Measurements from ENCODE around the gene PIK3CB. TPM values are rescaled to one million over a fixed set of nuclear protein-coding genes. Genes with fewer than 3 reads are reported as not detected.

Gene PIK3CB
- total RNA-seq, 4 donors from 2014 or later: 20.3 to 46.4 (median 37.3) TPM

GRCh38 chr3:138694287-138695007 lies 140.3 kb downstream of the PIK3CB start:
- H3K9me3 ChIP-seq: no peaks in the 10 kb centered on the region
- peaks cover 0 to 36% of the 10 kb centered on the region in 2 donors for H3K36me3 ChIP-seq
- H3K27me3 ChIP-seq: no peaks in the 10 kb centered on the region
- H3K4me1 ChIP-seq: peaks cover 0 to 8% (median 0%) of the 10 kb centered on the region in 3 donors
- no peak for TF ChIP-seq CTCF (IDR thresholded peaks at IDR 0.05)
- TF ChIP-seq POLR2AphosphoS5 (IDR thresholded peaks at IDR 0.05): peak; percentile 51
- TF ChIP-seq EP300 (IDR thresholded peaks at IDR 0.05): no peak
- TF ChIP-seq POLR2A (IDR thresholded peaks at IDR 0.05): no peak
- no peak overlapping the region for H3K4me3 ChIP-seq
- H3K27ac ChIP-seq: no peak overlapping the region
- WGBS, 2 donors (ENCODE audit: low coverage in 1 of 2): 66 to 76% methylated on average over 8 of the region's 8 CpGs
- no peak for ATAC-seq

GRCh38 chr3:138692152-138692551 lies 142.6 kb downstream of the PIK3CB start:
- Histone ChIP-seq H3K4me3 (no peak overlapping the region), H3K27ac (no peak overlapping the region), H3K9me3 (no peaks in the 10 kb centered on the region), H3K27me3 (no peaks in the 10 kb centered on the region), H3K4me1 (peaks cover 0 to 8% (median 0%) of the 10 kb centered on the region in 3 donors), H3K36me3 (peaks cover 0 to 39% of the 10 kb centered on the region in 2 donors)
- ATAC-seq: no peak
- 69 to 92% methylated on average over 3 of the region's 3 CpGs for WGBS, 2 donors (ENCODE audit: low coverage in 1 of 2)
- TF ChIP-seq POLR2AphosphoS5 (IDR thresholded peaks at IDR 0.05): no peak
- no peak for TF ChIP-seq EP300 (IDR thresholded peaks at IDR 0.05)
- no peak for TF ChIP-seq POLR2A (IDR thresholded peaks at IDR 0.05)
- no peak for TF ChIP-seq CTCF (IDR thresholded peaks at IDR 0.05)

DNA sequence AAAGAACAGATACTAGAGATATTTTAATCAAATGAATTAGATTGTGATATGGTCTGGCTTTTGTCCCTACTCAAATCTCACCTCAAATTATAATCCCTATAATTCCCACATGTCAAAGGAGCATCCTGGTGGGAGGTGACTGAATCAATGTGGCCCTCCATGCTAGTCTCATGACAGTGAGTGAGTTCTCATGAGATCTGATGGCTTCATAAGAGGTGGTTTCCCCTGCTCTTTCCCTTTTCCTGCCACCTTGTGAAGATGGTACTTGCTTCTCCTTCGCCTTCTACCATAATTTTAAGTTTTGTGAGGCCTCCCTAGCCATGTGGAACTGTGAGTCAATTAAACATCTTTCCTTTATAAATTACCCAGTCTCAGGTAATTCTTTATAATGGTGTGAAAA lies 143.4 kb downstream of the PIK3CB start:
- peaks cover 0 to 8% (median 0%) of the 10 kb centered on the region in 3 donors for H3K4me1 ChIP-seq
- H3K36me3 ChIP-seq: peaks cover 0 to 33% of the 10 kb centered on the region in 2 donors
- TF ChIP-seq POLR2AphosphoS5 (IDR thresholded peaks at IDR 0.05) (no peak), EP300 (IDR thresholded peaks at IDR 0.05) (no peak), POLR2A (IDR thresholded peaks at IDR 0.05) (no peak), CTCF (IDR thresholded peaks at IDR 0.05) (no peak)
- H3K4me3 ChIP-seq: no peak overlapping the region
- H3K9me3 ChIP-seq: no peaks in the 10 kb centered on the region
- no peaks in the 10 kb centered on the region for H3K27me3 ChIP-seq
- ATAC-seq: no peak
- 95 to 100% methylated on average over 1 of the region's 1 CpG for WGBS, 2 donors (ENCODE audit: low coverage in 1 of 2)
- no peak overlapping the region for H3K27ac ChIP-seq

DNA sequence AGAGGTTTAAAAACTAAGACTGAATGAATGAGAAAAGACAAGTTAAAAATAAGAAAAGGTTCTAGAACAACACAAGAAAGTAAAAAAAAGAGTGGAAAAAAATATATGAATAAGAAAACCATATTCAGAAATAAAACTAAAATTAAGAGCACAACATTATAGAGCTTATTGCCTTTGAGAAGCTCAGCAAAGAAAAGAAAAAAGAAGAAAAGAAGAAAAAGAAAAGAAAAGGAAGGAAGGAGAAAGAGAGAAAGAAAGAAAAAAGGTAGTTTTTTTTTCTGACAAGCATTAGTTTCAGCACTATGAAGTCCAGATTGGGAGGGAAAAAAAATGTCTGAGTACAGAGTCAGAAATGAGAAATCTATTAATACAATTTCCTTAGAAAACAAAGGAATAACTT lies 144.7 kb downstream of the PIK3CB start:
- Histone ChIP-seq H3K36me3 (peaks cover 0 to 37% of the 10 kb centered on the region in 2 donors), H3K4me3 (no peak overlapping the region), H3K4me1 (peaks cover 0 to 8% (median 0%) of the 10 kb centered on the region in 3 donors), H3K27me3 (no peaks in the 10 kb centered on the region), H3K27ac (no peak overlapping the region), H3K9me3 (no peaks in the 10 kb centered on the region)
- no peak for ATAC-seq
- TF ChIP-seq POLR2AphosphoS5 (IDR thresholded peaks at IDR 0.05) (no peak), EP300 (IDR thresholded peaks at IDR 0.05) (no peak), CTCF (IDR thresholded peaks at IDR 0.05) (no peak), POLR2A (IDR thresholded peaks at IDR 0.05) (no peak)

DNA sequence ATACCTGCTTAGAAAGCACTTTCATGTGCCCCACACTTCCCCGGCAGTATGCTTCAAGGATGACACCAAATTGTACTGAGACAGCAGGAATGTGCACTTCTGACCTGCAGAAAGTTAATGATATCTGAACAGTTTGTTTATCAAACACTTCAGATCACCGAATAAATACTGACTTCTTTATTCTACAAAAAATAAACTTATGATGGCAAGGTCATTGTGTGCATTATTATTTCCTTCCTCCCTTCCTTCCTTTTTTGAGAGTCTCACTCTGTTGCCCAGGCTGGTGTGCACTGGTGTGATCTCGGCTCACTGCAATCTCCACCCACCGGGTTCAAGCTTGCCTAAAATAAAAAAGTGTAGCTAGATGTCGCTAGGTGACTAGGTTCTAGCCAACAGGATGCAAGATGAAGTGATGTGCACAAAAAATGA lies 145.8 kb downstream of the PIK3CB start:
- TF ChIP-seq CTCF (IDR thresholded peaks at IDR 0.05) (peak in 1 of 4 experiments; percentile 14), POLR2AphosphoS5 (IDR thresholded peaks at IDR 0.05) (no peak)
- no peaks in the 10 kb centered on the region for H3K9me3 ChIP-seq
- H3K36me3 ChIP-seq: peaks cover 0 to 37% of the 10 kb centered on the region in 2 donors
- no peak overlapping the region for H3K27ac ChIP-seq
- H3K27me3 ChIP-seq: no peaks in the 10 kb centered on the region
- H3K4me1 ChIP-seq: no peaks in the 10 kb centered on the region
- ATAC-seq: no peak
- WGBS, 2 donors (ENCODE audit: low coverage in 1 of 2): 46 to 58% methylated on average over 2 to 3 of the region's 5 CpGs
- H3K4me3 ChIP-seq: no peak overlapping the region
